ENCODE measurements around the gene CHRNB2.

CHRNB2 gene

DNA sequence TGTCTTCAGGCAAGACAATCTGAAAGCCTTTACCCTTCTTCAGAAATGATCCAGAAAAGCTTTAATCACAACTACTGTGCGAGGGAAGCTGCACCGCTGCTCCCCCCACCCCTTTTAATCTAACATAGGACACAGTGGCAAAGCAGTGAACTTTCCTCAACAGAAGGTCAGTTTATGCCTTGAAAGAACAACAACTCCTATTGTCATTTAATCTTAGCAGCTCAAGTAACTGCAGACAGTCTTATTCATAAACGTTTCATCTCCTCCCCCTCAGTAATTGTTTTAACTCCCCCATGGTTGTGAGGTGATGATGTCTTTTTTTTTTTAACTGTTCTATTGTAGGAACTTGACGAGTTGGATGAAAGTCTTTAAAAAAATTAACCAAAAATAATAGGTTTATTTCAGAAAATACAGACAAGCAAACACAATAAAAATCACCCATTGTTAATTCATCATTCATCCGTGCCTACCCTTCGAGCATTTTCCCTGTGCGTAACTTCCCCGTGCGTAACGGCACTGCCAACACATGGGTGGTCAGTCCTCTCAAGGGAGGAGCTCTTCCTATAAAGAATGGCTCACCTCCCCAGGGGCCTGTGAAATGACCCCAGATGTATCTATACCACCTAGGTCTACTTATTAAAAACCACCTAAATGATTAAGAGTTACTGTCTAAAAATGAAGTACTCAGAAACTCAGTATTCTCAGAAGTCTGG is 43.7 kb downstream of the CHRNB2 start:
- DNase-seq = no peak

DNA sequence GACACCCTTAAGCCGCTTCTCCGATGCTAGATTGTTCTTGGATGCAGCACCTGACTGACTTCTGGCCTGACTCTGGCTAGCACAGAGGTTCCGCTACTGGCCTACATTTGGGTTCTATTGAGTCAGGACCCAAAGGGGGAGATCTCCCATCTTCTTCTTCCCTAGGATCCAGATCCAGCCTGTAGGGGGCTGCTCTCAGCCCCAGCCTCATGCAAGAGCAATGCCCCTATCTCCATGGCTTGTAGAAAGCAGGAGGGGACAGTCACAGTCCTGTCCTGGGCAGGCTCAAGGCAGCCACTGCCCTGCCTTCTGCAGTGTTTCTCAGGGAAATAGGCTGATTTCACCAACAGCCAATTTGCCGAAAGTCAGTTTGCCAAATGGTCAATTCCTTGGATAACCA is 46.7 kb downstream of the CHRNB2 start:
- no peak for DNase-seq

DNA sequence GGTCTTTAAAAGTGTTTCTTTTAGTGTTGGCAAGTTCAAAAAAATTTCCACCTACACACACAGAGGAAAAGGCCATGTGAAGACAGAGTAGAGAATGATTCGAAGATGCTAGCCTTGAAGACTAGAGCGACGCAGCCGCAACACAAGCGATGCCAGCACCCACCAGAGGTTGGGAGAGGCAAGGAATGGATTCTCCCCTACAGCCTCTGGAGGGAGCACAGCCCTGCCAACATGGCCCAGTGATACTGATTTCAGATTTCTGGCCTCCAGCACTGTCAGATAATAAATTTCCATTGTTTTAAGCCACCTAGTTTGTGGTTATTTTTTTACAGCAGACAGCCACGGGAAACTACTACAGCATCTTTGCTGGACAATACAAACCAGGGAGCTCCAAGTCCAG is 47.3 kb downstream of the CHRNB2 start:
- no peak for DNase-seq

DNA sequence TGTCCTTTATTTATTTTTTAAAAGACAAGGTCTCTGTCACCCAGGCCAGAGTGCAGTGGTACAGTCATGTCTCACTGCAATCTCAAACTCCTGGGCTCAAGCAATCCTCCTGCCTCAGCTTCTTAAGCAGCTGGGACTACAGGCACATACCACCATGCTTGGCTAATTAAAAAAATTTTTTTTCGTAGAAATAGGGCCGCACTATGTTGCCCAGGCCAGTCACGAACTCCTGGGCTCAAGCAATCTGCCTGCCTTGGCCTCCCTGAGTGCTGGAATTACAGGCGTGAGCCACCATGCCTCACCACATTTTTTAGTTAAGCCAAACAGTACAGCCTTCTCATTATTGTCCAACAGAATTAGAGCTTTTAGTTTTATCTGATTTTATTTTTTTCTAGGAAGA is 47.8 kb downstream of the CHRNB2 start:
- DNase-seq = no peak

DNA sequence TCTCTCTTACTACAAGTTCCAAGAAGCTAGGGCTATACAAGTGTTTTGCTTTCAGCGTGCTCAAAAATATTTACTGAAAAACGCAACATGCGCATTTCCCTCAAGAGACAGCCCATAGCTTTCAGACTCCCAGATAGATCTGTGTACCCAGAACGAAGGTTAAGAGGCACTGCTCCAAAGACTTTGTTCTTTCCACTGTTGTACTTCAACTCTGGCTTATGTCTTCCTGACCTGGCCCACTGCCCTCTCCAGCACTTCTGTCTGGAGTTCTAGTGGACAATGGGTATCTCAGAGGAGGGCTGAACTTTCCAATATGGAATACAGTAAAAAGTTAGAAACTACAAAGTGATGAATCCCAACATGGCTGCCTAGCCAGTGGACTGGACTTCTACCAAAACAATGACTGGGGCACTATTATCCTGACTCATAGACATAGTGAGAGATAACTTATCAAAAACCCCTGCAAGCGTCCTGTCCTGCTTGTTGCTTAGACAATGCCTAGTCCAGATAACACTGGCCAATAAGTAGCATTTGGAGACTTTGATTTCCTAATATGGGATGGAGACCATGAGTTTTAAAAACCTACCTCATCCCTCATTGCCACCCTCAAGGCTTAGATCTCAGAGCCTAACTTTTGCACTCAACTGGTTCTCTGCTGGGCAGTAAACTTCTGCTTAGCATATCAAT is 49.2 kb downstream of the CHRNB2 start:
- DNase-seq = no peak

DNA sequence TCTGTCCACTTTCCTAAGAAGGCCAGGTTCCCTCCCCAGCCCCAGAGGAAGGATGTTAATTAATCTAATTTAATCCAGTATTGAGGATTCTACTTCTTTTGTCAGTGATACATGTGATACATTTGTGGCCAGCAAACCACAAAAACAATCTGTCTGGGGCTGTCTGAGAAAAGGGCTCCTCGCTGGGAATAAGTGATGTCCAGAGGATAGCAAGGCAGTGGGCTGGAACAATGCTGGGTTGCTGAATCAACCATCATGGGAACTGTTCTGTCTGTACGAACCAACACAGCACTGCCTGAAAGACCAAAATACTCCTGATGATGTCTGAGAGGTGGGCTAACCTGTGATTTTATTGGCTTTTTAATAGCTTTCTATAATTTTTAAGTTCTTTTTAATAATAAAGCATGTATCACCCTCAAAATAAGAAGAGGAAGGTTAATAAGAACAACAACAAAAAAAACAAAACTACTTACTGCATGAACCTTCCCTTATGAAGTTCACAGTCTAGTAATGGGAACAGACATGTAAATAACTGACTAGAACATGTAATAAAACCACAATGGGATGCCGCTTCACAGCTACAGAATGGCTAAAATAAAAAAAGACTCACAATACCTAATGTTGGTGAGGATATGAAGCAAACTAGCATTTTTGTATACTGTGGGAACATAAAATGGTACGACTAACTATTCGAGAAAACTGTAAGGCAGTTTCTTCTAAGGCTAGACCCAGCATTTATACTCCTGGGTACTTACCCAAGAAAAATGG is 51.8 kb downstream of the CHRNB2 start:
- DNase-seq = no peak

DNA sequence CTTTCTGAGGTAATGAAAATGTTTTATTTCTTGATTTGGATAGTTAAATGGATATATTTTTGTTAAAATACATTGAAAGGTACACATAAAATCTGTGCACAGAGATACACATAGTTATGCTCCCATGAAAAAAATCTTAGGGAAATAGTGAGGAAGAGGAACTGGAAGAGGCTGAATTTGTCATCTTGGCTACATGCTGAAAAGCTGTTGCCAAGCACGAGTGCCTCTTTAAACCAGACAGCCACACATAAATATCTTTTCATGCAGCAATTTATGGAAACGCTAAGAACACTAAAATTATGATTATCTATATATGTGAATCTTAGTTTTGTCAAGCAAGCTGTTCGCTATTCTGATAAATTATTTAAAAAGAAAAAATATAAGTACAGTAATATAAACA is 53.2 kb downstream of the CHRNB2 start:
- DNase-seq = no peak

DNA sequence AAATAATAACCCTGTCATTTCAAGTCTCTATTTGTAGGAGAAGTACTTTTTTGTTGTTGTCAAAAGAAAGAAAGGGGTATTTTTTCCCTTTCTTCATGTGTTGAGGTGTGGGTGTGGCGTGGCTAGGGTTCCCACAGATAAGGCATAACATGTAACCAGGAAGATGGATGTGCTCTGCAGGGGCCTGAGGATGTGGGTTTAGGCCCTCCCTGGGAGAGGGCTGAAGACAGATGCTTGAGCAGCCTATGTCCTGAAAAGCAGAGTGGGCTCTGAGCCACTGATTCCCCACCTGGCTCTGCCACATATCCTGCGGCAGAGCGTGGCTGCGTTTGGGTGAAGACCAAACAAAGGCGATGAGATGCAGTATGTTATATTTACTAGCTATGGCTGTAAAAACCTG is 54.3 kb downstream of the CHRNB2 start:
- DNase-seq = no peak

DNA sequence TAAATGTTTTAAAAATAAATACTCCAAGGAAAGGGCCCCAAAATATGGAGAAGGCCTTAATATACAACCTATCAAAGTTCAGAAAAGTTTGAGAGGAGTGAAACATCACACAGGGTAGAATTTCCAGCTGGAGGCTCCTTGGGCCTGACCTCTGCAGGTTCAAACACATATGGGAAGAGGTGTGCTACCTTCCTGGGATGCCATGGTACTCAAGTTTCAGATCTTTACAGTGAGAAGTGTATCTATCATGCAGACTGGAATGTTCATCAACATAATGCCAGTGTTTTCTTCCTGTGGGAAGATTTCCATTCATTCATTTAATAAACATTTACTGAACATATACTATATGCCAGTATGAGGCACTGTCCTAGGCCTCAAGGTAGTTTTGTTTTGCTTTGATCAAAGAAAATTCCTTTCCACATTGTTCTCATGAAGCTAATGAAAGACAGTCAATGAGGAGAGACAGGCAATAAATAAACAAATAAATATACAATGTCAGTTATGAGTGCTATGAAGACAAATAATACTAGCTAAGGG is 55.0 kb downstream of the CHRNB2 start:
- no peak for DNase-seq

DNA sequence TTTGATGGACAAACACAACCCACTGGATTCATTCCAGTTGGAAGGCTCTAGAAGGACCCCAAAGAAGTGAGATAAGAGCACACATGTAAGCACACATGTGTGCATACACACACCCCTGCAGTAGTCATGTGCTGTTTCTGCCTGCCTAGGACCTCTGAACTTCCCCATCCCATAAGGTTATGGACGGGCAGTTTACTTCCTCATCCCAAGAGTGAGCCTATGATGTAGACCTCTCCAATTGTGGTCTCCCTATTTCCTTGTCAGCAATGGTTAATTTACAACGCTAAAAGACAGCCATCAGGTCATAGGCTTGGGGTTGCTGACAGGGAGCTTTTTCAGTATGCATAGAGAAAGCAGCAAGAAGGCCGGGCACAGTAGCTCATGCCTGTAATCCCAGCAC is 55.8 kb downstream of the CHRNB2 start:
- DNase-seq = no peak

DNA sequence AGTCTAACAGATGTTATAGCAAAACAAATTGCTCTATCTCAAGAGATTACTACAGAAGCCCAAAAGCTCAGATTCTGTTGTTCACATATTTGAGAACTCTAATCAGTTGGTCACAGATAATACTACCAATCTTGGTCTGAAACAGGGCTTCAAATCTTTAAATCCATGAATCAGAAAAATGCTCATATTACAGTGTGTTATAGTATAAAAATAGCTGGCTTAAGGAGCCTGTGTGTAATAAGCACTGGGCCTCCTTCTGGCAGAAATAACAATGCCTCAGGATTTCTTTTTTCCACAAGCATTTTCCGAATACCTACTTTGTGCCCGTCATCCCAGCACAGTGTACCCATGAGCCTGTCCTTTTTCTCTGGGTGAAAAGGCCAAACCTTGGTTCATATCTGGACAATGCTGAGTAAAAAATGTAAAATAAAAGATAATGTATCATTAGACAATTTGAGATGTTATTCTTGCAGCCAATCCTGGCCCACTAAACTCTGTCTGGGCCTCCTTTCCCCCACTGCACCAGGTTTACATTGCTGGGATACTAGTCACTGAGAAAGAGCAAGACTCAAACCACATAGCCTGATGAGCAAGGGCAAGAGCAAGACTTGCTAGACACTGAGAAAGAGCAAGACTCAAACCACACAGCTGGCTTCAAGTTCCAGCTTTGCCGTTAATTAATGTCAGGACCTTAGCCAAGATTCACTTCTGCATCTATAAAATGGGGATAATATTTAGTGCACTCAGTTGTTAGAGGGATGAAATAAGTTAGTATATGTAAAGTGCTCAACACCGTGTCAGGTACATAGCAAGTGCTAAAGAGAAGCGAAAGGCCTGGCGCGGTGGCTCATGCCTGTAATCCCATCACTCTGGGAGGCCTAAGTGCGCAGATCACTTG is 57.4 kb downstream of the CHRNB2 start:
- DNase-seq = no peak

DNA sequence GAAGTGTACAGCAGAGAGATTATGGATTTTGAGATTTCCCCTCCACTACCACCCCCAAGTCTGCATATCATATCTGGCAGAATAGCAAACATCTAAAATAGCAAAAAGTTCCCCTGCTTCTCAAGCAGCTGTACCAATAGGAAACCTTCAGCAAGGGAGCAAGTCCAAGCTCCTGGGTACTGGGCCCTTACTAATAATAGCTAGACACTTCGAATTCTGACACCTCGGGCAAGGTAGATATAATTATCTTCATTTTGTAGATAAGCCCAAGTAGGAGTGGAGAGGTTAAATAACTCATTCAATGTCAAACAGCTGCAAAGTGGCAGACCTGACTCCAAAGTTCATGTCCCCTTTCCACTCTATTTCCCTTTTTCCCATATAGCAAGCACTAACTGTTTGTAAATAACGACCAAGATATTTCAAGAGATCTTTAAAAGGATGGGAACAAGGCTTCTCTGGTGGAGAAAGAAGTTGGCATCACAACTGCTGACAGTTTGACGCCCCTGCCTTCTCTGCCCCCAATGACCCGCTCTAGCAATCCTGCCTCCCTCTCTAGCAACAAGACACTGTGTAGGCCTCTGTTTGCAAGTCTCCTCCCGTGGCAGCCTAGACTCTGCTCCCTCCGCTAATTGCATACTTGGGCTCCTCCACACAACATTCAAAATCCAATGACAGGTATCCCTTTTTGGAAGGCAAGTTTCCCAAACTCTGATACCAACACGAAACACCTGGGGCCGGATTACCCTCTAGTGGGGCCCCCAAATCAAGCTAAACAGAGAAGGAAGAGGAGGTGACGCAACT is 59.1 kb downstream of the CHRNB2 start:
- no peak for DNase-seq

DNA sequence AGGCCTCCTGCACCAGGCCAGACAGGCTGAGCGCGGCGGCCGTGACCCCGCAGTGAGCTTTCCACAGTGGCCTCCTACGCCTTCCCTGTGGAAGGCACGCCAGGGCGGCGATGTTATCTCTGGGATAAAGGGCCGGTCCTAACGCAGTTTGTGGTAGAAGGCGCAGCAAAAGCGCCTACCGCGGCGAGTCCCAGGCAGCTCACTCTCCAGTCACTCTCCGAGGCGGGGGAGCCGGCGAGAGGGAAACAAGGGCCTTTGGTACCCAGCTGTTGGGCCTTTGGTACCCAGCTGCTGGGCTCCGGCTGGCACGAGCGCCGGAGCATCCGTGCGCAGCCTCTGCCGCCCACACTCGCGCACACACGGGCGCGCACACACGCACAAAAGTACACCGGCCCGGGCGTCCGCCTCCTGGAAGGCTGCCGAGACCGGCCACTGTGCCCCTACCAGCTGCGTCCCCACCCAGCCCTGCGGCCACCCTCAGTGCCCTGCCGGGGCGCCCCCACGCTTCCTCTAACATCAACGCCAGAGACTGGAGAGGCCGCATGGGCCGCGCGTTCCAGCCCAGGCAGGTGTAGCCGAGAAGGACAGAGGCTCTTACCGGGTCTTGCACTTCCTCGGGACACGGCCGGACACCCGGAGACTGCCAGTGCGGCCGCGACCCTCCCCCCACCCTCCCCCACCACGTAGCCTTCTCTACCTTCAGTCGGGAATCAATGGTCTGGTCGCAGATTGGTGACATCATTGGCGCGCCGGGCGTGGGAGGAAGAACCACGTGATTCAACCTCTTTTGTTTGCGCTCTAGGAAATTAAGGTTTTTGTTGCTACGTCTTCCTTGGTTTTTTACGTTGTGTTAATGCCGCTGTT is 59.9 kb downstream of the CHRNB2 start:
- DNase-seq = peak; percentile 57

DNA sequence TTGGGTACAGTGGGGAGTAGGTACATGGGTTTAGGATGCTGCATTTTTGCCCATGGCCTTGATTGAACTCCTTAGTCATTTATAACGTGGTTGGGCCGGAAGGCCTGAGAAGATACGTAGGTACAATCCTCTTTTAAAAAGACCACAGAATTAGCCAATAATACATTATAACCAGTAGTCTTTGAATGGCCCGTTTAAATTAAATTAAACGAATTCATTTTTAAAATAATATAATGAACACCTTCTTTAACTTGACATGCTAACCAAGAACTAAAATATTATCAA is 60.5 kb downstream of the CHRNB2 start:
- no peak for DNase-seq

DNA sequence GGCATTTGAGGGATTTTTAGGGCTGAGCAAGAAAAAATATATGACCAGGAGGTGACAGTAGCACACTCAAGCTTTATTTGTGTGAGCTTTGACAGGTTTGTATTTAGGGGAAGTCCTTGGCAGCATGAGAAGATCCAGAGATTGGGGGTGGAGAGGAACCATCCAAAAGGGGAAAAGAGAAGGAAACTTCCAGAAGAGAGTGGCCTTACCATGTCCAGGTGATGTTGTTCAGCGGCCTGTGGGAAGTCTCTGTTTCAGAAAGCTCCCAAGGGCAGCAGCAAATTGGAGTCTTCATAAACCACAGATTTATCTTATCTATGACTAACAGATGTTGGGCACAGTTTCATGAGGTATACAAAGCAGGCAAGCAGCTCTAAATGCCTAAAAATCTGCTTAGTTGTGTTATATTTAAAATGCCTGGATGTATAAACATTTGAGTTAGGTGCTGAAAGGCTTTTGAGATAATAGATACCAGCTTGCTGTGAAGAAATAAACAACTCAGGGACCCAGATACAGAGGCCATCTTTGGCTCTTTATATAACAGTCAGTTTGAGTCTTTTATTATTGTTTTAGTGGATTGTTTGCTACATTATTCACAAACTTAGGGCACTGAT is 61.6 kb downstream of the CHRNB2 start:
- no peak for DNase-seq
